ENCODE results near the gene PLOD1. TPM values are rescaled to one million over a fixed set of nuclear protein-coding genes. Genes with fewer than 3 reads are reported as not detected.
"Not testable (repeated sequence)": the region's sequence is repeated elsewhere in the genome, so short reads cannot be mapped to it uniquely, and the experiment has no call there.

Gene PLOD1
- total RNA-seq, 1 donor from 2014 or later: 204 TPM

- Mint-ChIP-seq H3K4me3 (ENCODE audit: unreplicated experiment) (no peak overlapping the region), H3K9me3 (ENCODE audit: unreplicated experiment) (no peaks in the 10 kb centered on the region), H3K36me3 (ENCODE audit: unreplicated experiment) (no peaks in the 10 kb centered on the region), H3K27ac (ENCODE audit: unreplicated experiment) (no peak overlapping the region), H3K27me3 (ENCODE audit: unreplicated experiment) (peaks cover 4% of the 10 kb centered on the region), H3K4me1 (ENCODE audit: unreplicated experiment) (peaks cover 10% of the 10 kb centered on the region)
- no peak for DNase-seq (ENCODE audit: extremely low spot score, unreplicated experiment)
- no peak for TF ChIP-seq CTCF (IDR thresholded peaks at IDR 0.05)
Measured at GRCh38 chr1:11906870-11907269, 27.6 kb upstream of the PLOD1 start.

- Mint-ChIP-seq H3K27me3 (ENCODE audit: unreplicated experiment) (no peaks in the 10 kb centered on the region), H3K36me3 (ENCODE audit: unreplicated experiment) (no peaks in the 10 kb centered on the region), H3K9me3 (ENCODE audit: unreplicated experiment) (no peaks in the 10 kb centered on the region), H3K4me3 (ENCODE audit: unreplicated experiment) (peak overlapping the region; percentile 94), H3K4me1 (ENCODE audit: unreplicated experiment) (peaks cover 10% of the 10 kb centered on the region), H3K27ac (ENCODE audit: unreplicated experiment) (peak overlapping the region; percentile 99)
- DNase-seq (ENCODE audit: extremely low spot score, unreplicated experiment): peak; percentile 96
- TF ChIP-seq CTCF (IDR thresholded peaks at IDR 0.05): peak; percentile 78
Measured at GRCh38 chr1:11907275-11908094, 27.0 kb upstream of the PLOD1 start.

- DNase-seq (ENCODE audit: extremely low spot score, unreplicated experiment): no peak
- Mint-ChIP-seq H3K27me3 (ENCODE audit: unreplicated experiment) (no peaks in the 10 kb centered on the region), H3K9me3 (ENCODE audit: unreplicated experiment) (no peaks in the 10 kb centered on the region), H3K4me3 (ENCODE audit: unreplicated experiment) (peak overlapping the region; percentile 94), H3K4me1 (ENCODE audit: unreplicated experiment) (peaks cover 10% of the 10 kb centered on the region), H3K36me3 (ENCODE audit: unreplicated experiment) (no peaks in the 10 kb centered on the region), H3K27ac (ENCODE audit: unreplicated experiment) (peak overlapping the region; percentile 99)
- no peak for TF ChIP-seq CTCF (IDR thresholded peaks at IDR 0.05)
Measured at GRCh38 chr1:11908095-11908675, 26.3 kb upstream of the PLOD1 start.

- not testable (repeated sequence) for DNase-seq (ENCODE audit: extremely low spot score, unreplicated experiment); H3K9me3 Mint-ChIP-seq (ENCODE audit: unreplicated experiment); H3K4me3 Mint-ChIP-seq (ENCODE audit: unreplicated experiment); H3K4me1 Mint-ChIP-seq (ENCODE audit: unreplicated experiment); H3K27me3 Mint-ChIP-seq (ENCODE audit: unreplicated experiment); H3K27ac Mint-ChIP-seq (ENCODE audit: unreplicated experiment); H3K36me3 Mint-ChIP-seq (ENCODE audit: unreplicated experiment)
Measured at GRCh38 chr1:11910914-11911228, 23.6 kb upstream of the PLOD1 start.

GRCh38 chr1:11912000-11912399 lies 22.5 kb upstream of the PLOD1 start:
- Mint-ChIP-seq H3K36me3 (ENCODE audit: unreplicated experiment) (no peaks in the 10 kb centered on the region), H3K4me1 (ENCODE audit: unreplicated experiment) (peaks cover 8% of the 10 kb centered on the region), H3K27me3 (ENCODE audit: unreplicated experiment) (no peaks in the 10 kb centered on the region), H3K9me3 (ENCODE audit: unreplicated experiment) (no peaks in the 10 kb centered on the region), H3K4me3 (ENCODE audit: unreplicated experiment) (no peak overlapping the region), H3K27ac (ENCODE audit: unreplicated experiment) (no peak overlapping the region)
- DNase-seq (ENCODE audit: extremely low spot score, unreplicated experiment): no peak
- TF ChIP-seq CTCF (IDR thresholded peaks at IDR 0.05): no peak

GRCh38 chr1:11912482-11913216 lies 21.9 kb upstream of the PLOD1 start:
- not testable (repeated sequence) for H3K36me3 Mint-ChIP-seq (ENCODE audit: unreplicated experiment); H3K9me3 Mint-ChIP-seq (ENCODE audit: unreplicated experiment); H3K27me3 Mint-ChIP-seq (ENCODE audit: unreplicated experiment); H3K27ac Mint-ChIP-seq (ENCODE audit: unreplicated experiment); DNase-seq (ENCODE audit: extremely low spot score, unreplicated experiment); H3K4me1 Mint-ChIP-seq (ENCODE audit: unreplicated experiment); H3K4me3 Mint-ChIP-seq (ENCODE audit: unreplicated experiment)
